Gastroesophageal sphincter (tissue), 4 donors: ENCODE results near the gene NOD2. TPM values are rescaled to one million over a fixed set of nuclear protein-coding genes. Genes with fewer than 3 reads are reported as not detected.

ENCODE experiments used
- ATAC-seq: fragments of 150-250 bp; one replicate; pipeline ENCODE4 v1.9.1; 2016; ENCODE audit warnings: mild to moderate bottlenecking, moderate library complexity
- H3K27ac ChIP-seq, 4 donors: fragments of 200-600 bp; sonication (generic) in 3 of 4; 1 replicate in 3 of 4; 2 replicates in 1 of 4; pipeline ENCODE4 v1.5.1; 2016 to 2019
- H3K27me3 ChIP-seq: fragments of 200-600 bp; sonication (generic); one replicate; pipeline ENCODE4 v1.5.1; 2019
- H3K36me3 ChIP-seq, 2 donors: fragments of 200-600 bp; sonication (generic); one replicate each; pipeline ENCODE4 v1.5.1; 2019; ENCODE audit warnings: control low read depth in 1 of 2
- H3K4me1 ChIP-seq, 3 donors: fragments of 200-600 bp; sonication (generic); 1 replicate in 2 of 3; 2 replicates in 1 of 3; pipeline ENCODE4 v1.5.1; 2016 to 2019; ENCODE audit warnings: control low read depth in 2 of 3
- H3K4me3 ChIP-seq, 2 donors: fragments of 200-600 bp; sonication (generic); one replicate each; pipeline ENCODE4 v1.5.1; 2019; ENCODE audit warnings: mild to moderate bottlenecking in 1 of 2, moderate library complexity in 1 of 2
- H3K9me3 ChIP-seq, 3 donors: fragments of 200-600 bp; sonication (generic); one replicate each; pipeline ENCODE4 v1.5.1; 2017 to 2019; ENCODE audit warnings: control low read depth in 2 of 3
- EP300 ChIP-seq: sonication (generic); formaldehyde crosslinking; IDR thresholded peaks from one replicate; pipeline ENCODE4 v1.6.1; 2017; ENCODE audit warnings: antibody characterized with exemption, mild to moderate bottlenecking
- POLR2A ChIP-seq, 2 donors: fragments of 450-650 bp; IDR thresholded peaks; one replicate each; pipeline ENCODE4 v1.6.1; 2017; ENCODE audit warnings: antibody characterized with exemption in 2 of 2, mild to moderate bottlenecking in 2 of 2, moderate library complexity in 1 of 2
- POLR2AphosphoS5 ChIP-seq: sonication (generic); formaldehyde crosslinking; IDR thresholded peaks from one replicate; pipeline ENCODE4 v1.6.1; 2017; ENCODE audit warnings: antibody characterized with exemption
- WGBS, 2 donors: methylation state at CpG; one replicate each; pipeline ENCODE4 v1.1.5; 2018; ENCODE audit warnings: low coverage in 1 of 2; 5-methylcytosine and 5-hydroxymethylcytosine counted together
- total RNA-seq, 4 donors: library from RNA; depleted of rRNA; stranded (reverse); fragments of >200 nt; gene quantifications; one replicate each; pipeline ENCODE4 v1.1.0, GENCODE V29; 2016
- TF ChIP-seq, protein P1 (sequence below), 4 experiments: fragments of 200-600 bp in 2 of 4; fragments of 450-650 bp in 2 of 4; sonication (generic) in 1 of 4; IDR thresholded peaks; one replicate each; pipeline ENCODE4 v1.5.1; 2017 to 2019; ENCODE audit warnings: antibody characterized with exemption in 4 of 4, mild to moderate bottlenecking in 2 of 4, moderate library complexity in 2 of 4

The NOD2 gene
- total RNA-seq, 4 donors from 2014 or later, result 0.82 to 5.9 (median 3.5) TPM

DNA sequence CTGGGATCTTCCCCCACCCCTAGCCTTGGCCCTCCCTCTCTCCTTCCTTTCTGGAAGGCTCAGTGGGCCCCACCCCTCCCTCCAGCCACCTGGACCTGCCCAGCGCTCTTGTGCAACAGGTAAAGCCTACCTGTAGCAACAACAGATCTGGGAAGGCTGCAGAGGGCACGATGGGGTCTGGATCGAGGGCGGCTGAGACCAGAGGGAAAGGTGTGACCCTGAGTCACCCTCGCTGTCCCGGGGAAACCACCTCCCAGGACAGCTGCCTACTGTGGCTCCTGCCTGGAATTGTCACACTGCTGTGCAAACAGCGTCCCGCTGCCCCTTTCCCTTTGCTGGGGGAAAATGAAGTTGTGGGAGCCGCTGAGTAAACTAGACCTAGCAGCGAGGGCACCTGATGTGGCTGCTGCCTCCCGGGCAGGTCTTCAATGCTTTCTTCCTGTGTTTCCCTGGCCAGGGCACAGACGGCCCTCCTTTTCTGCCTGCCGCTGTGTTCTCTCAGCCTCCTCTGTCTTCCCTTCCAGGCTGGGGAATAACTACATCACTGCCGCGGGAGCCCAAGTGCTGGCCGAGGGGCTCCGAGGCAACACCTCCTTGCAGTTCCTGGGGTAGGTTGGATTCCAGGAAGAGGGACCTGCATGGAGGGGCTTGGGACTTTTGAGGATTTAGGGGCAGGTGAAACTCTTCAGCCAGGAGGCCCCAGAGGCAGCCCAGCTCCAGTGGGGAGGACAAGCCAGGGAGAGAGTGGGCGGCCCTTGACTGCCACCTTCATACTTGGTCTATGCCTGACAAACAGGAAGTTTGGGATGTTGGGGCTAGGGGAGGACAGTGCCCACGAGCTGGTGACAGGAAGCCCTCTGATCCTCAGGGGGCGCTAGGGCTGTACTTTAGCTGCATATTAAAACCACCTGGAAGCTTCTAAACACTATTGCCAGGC lies 26.3 kb downstream of the NOD2 start:
- Histone ChIP-seq H3K4me1 (no peaks in the 10 kb centered on the region), H3K27ac (no peak overlapping the region), H3K36me3 (no peaks in the 10 kb centered on the region), H3K9me3 (no peaks in the 10 kb centered on the region), H3K27me3 (no peaks in the 10 kb centered on the region), H3K4me3 (no peak overlapping the region)
- TF ChIP-seq, protein P1, sequence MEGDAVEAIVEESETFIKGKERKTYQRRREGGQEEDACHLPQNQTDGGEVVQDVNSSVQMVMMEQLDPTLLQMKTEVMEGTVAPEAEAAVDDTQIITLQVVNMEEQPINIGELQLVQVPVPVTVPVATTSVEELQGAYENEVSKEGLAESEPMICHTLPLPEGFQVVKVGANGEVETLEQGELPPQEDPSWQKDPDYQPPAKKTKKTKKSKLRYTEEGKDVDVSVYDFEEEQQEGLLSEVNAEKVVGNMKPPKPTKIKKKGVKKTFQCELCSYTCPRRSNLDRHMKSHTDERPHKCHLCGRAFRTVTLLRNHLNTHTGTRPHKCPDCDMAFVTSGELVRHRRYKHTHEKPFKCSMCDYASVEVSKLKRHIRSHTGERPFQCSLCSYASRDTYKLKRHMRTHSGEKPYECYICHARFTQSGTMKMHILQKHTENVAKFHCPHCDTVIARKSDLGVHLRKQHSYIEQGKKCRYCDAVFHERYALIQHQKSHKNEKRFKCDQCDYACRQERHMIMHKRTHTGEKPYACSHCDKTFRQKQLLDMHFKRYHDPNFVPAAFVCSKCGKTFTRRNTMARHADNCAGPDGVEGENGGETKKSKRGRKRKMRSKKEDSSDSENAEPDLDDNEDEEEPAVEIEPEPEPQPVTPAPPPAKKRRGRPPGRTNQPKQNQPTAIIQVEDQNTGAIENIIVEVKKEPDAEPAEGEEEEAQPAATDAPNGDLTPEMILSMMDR (IDR thresholded peaks at IDR 0.05), result no peak
- TF ChIP-seq POLR2A (IDR thresholded peaks at IDR 0.05) (no peak), POLR2AphosphoS5 (no peak), EP300 (no peak)
- ATAC-seq, result no peak
- 89% methylated on average over 3 of the region's 20 CpGs; no CpG with 5 or more reads in 1 of the 2 donors for WGBS, 2 donors

DNA sequence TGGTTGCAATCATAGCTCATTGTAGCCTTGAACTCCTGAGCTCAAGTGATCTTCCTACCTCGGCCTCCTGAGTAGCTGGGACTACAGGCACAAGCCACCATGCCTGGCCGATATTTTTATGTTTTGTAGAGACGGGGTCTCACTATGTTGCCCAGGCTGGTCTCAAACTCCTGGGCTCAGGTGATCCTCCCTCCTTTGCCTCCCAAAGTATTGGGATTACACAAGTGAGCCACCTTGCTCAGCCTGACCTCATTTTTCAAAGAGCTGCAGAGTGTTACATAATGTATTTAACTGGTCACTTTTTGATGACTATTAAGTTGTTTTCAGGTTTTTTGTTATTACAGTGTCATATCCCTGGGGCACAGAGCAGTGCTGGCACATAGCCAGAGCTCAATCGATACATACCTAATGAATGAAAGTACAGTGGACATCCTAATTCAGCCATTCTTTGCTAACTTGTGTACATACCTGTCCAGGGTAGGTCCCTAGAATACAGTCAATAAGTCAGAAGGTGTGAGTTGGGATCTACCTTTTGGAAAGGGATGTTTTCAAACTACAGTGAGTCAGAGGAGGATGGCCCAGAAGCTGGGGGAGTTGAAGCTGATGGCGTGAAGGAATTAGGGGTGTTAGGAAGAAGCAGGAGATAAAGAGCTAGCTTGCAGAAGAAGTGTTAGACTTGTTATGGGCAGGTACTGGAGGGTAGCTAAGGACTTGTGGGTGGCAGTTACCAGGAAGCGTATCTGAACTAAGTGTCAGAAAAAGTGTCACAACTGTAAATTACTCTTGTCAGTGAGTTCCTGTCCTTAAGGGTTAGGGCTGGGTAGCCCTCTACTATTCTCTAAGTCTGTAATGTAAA lies 28.4 kb downstream of the NOD2 start:
- peaks cover 0 to 16% of the 10 kb centered on the region in 2 donors for H3K36me3 ChIP-seq
- no peak overlapping the region for H3K4me3 ChIP-seq
- no peak for TF ChIP-seq EP300
- TF ChIP-seq POLR2A (IDR thresholded peaks at IDR 0.05), result no peak
- TF ChIP-seq, protein P1 (IDR thresholded peaks at IDR 0.05), result no peak
- TF ChIP-seq POLR2AphosphoS5, result no peak
- H3K27ac ChIP-seq, result no peak overlapping the region
- ATAC-seq, result no peak
- WGBS, 2 donors, result 84 to 85% methylated on average over 3 to 5 of the region's 6 CpGs
- no peaks in the 10 kb centered on the region for H3K9me3 ChIP-seq
- H3K27me3 ChIP-seq, result no peaks in the 10 kb centered on the region
- H3K4me1 ChIP-seq, result no peaks in the 10 kb centered on the region

DNA sequence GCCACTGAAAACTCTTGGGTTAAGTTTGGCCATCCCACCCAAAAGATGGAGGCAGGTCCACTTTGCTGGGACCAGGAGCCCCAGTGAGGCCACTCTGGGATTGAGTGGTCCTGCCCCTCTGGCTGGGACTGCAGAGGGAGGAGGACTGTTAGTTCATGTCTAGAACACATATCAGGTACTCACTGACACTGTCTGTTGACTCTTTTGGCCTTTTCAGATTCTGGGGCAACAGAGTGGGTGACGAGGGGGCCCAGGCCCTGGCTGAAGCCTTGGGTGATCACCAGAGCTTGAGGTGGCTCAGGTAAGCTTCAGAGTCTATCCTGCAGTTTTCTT lies 29.0 kb downstream of the NOD2 start:
- no peaks in the 10 kb centered on the region for H3K4me1 ChIP-seq
- no CpG with 5 or more reads among the region's 1 CpG for WGBS, 2 donors
- no peak overlapping the region for H3K4me3 ChIP-seq
- H3K27me3 ChIP-seq, result no peaks in the 10 kb centered on the region
- peaks cover 0 to 16% of the 10 kb centered on the region in 2 donors for H3K36me3 ChIP-seq
- TF ChIP-seq POLR2A (IDR thresholded peaks at IDR 0.05), result no peak
- TF ChIP-seq EP300, result no peak
- TF ChIP-seq POLR2AphosphoS5, result no peak
- TF ChIP-seq, protein P1 (IDR thresholded peaks at IDR 0.05), result no peak
- H3K27ac ChIP-seq, result no peak overlapping the region
- no peaks in the 10 kb centered on the region for H3K9me3 ChIP-seq
- no peak for ATAC-seq

- no peaks in the 10 kb centered on the region for H3K27me3 ChIP-seq
- H3K4me3 ChIP-seq, result no peak overlapping the region
- no peak overlapping the region for H3K27ac ChIP-seq
- 67 to 71% methylated on average over 1 to 2 of the region's 2 CpGs for WGBS, 2 donors
- ATAC-seq, result no peak
- TF ChIP-seq POLR2AphosphoS5, result no peak
- no peak for TF ChIP-seq EP300
- H3K4me1 ChIP-seq, result no peaks in the 10 kb centered on the region
- H3K36me3 ChIP-seq, result peaks cover 0 to 16% of the 10 kb centered on the region in 2 donors
- H3K9me3 ChIP-seq, result no peaks in the 10 kb centered on the region
Measured at GRCh38 chr16:50722960-50723359, 29.6 kb downstream of the NOD2 start.

GRCh38 chr16:50724306-50724705 lies 30.9 kb downstream of the NOD2 start:
- no peaks in the 10 kb centered on the region for H3K27me3 ChIP-seq
- TF ChIP-seq EP300, result no peak
- no peak for TF ChIP-seq POLR2AphosphoS5
- TF ChIP-seq, protein P1 (IDR thresholded peaks at IDR 0.05), result no peak
- TF ChIP-seq POLR2A (IDR thresholded peaks at IDR 0.05), result no peak
- H3K4me1 ChIP-seq, result no peaks in the 10 kb centered on the region
- peaks cover 0 to 16% of the 10 kb centered on the region in 2 donors for H3K36me3 ChIP-seq
- ATAC-seq, result no peak
- H3K27ac ChIP-seq, result no peak overlapping the region
- no peaks in the 10 kb centered on the region for H3K9me3 ChIP-seq
- H3K4me3 ChIP-seq, result no peak overlapping the region
